ENCODE measurements around the gene FAM89B. TPM values are rescaled to one million over a fixed set of nuclear protein-coding genes. Genes with fewer than 3 reads are reported as not detected.

Gene FAM89B
- polyA plus RNA-seq, 3 donors = 52.2 to 74.9 (median 66.3) TPM

DNA sequence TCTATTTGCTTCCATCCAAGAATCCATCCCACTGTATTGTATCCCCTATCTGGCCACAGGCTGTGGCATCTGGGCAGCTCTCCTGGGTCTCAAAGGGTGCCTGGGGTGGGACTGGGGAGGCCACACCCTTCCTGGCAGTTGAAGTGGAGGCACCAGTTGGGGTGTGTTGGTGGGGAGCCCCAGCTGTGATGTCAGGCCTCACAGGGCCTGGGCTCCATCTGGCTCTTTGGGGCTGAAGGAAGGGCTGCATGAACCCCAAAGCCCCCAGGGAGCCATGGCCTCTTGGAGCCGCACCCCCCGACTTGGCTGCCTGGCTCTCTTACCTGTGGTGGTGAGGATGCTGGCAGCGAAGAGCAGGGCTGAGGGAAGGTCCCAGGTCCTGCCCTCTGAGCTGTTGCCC is 22.8 kb downstream of the FAM89B start:
- H3K27ac ChIP-seq (ENCODE audit: low read depth, low read length) = no peak overlapping the region
- WGBS, 3 donors = 75 to 82% (median 81%) methylated on average over 3 of the region's 3 CpGs

DNA sequence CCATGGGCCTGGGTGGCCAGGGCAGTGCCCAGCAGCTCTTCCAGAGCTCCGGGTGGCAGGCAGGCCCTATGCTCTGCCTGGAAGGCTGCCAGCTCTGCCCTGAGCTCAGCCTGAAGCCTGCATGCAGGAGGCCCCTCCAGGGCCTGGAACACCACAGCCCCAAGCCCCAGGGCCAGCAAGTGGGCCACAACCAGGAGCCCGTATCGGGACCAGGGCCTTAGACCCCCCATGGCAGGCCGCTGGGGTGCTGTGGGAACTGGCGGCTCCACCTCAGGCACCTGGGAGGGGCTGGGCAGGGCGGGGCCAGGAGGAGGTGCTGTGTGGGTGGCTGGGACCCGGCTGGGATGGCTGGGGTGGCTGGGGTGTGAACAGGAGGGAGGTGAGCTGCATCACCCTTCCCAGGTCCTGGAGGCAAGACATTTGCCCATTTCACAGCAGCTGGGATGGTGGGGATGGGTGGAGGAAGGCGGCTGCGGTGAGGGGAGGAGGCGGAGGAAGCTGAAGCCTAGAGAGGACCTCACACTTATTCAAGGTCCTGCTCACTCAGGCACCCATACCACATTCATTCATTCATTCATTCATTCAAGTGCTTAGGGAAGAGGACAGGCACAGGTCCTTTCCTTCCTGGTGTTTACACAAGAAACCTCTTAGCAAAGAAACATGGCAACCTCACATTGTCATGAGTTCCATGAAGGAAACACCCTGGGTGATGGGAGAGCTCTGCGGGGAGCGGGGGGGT is 23.4 kb downstream of the FAM89B start, which contains the start of gene KCNK7:
Gene KCNK7, minus strand, starts transcription at position 258 of the 739 bp plus-strand sequence. Its CDS starts 28 bp downstream, at position 230.
- no peak within 1 kb of the TSS for H3K27ac ChIP-seq (ENCODE audit: low read depth, low read length)
- 70 to 76% (median 71%) methylated on average over 12 of the region's 12 CpGs for WGBS, 3 donors

GRCh38 chr11:65596520-65596919 is 24.2 kb downstream of the FAM89B start:
- 80 to 81% (median 81%) methylated on average over 6 of the region's 6 CpGs for WGBS, 3 donors

DNA sequence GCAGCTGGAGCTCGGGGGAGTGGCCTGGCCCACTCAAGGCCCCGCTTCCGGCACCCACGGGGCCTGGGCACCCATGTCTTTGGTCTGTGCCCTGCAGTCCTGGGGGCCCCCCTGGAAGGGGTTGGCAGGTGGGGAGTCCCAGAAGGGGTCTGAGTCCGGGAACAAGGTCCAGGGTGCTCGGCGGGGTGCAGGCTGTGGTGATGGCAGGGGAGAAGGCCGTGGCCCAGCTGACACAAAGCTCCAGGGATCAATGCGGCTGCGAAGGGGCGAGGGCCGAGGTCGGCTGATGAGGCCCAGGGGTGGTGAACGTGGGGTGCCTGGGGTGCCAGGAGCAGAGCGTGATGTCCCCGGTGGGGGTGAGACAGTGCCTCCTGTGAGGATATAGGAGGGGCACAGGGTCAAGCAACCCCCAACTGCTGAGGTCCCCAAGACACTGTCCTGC is 25.9 kb downstream of the FAM89B start:
- 84 to 94% (median 92%) methylated on average over 15 to 16 of the region's 16 CpGs for WGBS, 3 donors
- no peak overlapping the region for H3K27ac ChIP-seq (ENCODE audit: low read depth, low read length)

More at GRCh38 chr11:65596520-65596919, 24.2 kb downstream of the FAM89B start:
- no peak overlapping the region for H3K27ac ChIP-seq (ENCODE audit: low read depth, low read length)

DNA sequence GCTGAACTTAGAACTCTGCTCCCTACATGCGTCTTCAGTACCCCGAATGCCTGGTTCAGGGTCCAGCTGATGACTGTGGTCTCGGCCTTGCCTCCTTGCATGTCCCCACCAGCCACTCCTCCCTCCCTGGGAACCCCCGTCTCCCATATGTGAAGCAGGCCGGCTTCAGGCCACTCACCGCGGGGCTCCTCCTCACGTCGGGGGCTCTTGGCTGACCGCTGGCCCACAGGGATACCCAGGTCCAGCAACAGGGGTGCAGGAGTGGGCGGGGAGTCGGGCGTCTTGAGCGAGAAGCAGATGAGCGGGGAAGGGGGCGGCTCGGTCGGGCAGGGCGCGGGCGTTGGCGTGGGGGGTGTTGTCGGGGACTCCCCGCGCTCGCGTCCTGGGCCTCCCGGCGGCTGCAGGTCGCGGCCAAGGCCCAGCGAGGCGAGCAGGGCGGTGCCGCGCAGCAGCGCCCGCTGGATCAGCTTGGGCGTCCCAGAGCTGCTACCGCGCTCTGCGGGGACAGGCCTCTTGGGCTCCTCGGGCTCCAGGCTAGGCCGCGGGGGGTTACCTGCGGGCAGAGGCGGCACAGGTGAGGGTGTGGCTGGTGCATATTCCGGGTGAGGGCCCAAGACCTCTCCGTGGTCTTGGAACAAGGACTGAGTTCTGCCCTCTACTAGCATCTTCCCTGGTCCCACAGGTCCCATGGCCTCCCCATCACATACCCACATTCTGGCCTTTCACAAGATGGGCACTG is 27.0 kb downstream of the FAM89B start:
- no peak overlapping the region for H3K27ac ChIP-seq (ENCODE audit: low read depth, low read length)
- WGBS, 3 donors = 87 to 90% (median 88%) methylated on average over 29 to 49 of the region's 49 CpGs

DNA sequence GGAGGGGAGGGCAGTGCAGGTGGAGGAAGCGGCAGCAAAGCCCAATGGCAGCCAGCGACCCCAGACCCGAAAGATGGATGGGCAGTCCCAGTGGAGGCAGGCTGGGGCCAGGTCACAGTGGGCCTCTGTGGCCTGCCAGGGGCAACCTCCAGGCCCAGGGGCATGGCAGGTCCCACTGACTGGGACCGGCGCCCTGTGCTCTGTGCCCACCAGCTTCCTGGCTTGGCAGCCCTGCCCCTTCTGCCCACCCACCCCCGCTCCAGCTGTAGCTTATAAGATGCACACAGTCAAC is 27.6 kb downstream of the FAM89B start:
- 94 to 100% (median 98%) methylated on average over 5 to 6 of the region's 6 CpGs for WGBS, 3 donors
- no peak overlapping the region for H3K27ac ChIP-seq (ENCODE audit: low read depth, low read length)

- WGBS, 3 donors = 94 to 100% (median 98%) methylated on average over 1 of the region's 1 CpG
- H3K27ac ChIP-seq (ENCODE audit: low read depth, low read length) = no peak overlapping the region
These were observed 31.9 kb downstream of the FAM89B start for GRCh38 chr11:65604258-65604657.

DNA sequence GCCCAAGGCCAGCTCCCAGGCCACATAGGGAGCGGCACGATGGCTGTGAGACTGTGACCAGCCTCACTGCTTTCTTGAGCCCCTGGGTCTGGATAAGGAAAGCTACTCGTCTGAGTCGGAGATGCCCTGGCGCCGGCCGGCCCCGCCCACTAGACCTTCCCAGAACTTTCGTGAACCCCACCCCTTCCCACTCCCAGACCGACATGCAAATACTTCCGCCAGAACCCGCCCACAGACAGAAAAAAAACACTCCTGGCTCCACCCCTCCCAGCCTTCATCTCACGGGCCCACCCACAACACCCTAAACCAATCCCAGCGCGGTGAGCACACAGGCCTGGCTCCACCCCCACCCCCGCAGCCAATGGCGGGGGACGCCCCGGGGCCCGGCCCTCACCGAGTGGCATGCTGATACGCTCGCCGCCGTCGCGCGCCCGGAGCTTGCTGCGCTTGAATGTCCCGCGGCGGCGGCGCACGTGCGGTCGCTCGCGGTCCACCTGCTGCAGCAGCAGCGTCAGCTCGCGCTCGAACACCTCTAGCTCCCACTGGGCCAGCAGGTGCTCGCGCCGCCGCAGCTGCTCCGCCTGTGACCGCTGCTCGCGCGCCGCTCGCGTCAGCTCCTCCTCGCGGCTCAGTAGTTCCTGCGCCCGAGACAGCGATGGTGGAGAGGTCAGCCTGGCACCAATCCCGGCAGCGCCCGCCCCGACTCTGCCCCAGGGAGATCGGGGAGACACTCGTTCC is 34.7 kb downstream of the FAM89B start:
- WGBS, 3 donors = 41 to 59% (median 53%) methylated on average over 46 to 67 of the region's 67 CpGs
- H3K27ac ChIP-seq (ENCODE audit: low read depth, low read length) = peak overlapping the region; percentile 56

GRCh38 chr11:65607614-65608426 is 35.5 kb downstream of the FAM89B start:
- H3K27ac ChIP-seq (ENCODE audit: low read depth, low read length) = no peak overlapping the region
- WGBS, 3 donors = 82 to 86% (median 85%) methylated on average over 37 of the region's 37 CpGs

GRCh38 chr11:65609229-65609628 is 36.9 kb downstream of the FAM89B start:
- no peak overlapping the region for H3K27ac ChIP-seq (ENCODE audit: low read depth, low read length)
- 53 to 76% (median 56%) methylated on average over 3 of the region's 3 CpGs for WGBS, 3 donors

DNA sequence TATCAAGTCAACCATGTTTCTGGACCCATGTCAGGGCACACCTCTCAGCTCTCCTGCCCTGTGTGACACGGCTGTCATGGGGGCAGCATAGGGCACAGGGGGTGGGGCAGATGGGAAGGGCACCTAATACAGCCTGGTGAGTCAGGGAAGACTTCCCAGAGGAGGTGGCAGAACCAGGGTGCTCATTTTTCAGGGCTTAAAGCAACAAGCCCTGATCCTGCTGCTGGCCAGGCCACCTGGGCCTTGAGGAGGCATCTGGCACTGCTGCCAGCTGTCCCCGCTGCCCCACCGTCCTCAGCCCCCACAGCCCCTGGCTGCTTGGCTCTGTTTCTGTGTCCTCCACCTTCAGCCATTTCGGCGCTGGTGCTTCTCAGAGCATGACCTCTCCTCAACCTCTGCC is 37.3 kb downstream of the FAM89B start:
- 69 to 81% (median 77%) methylated on average over 5 of the region's 5 CpGs for whole genome bisulfite sequencing, 3 donors
- H3K27ac ChIP-seq (ENCODE audit: low read depth, low read length) = no peak overlapping the region

GRCh38 chr11:65610404-65610803 is 38.1 kb downstream of the FAM89B start:
- no peak overlapping the region for H3K27ac ChIP-seq (ENCODE audit: low read depth, low read length)
- 44 to 61% (median 49%) methylated on average over 6 of the region's 6 CpGs for WGBS, 3 donors

GRCh38 chr11:65611028-65611757 is 38.9 kb downstream of the FAM89B start:
- no peak overlapping the region for H3K27ac ChIP-seq (ENCODE audit: low read depth, low read length)
- 13 to 55% (median 23%) methylated on average over 10 of the region's 10 CpGs for WGBS, 3 donors

DNA sequence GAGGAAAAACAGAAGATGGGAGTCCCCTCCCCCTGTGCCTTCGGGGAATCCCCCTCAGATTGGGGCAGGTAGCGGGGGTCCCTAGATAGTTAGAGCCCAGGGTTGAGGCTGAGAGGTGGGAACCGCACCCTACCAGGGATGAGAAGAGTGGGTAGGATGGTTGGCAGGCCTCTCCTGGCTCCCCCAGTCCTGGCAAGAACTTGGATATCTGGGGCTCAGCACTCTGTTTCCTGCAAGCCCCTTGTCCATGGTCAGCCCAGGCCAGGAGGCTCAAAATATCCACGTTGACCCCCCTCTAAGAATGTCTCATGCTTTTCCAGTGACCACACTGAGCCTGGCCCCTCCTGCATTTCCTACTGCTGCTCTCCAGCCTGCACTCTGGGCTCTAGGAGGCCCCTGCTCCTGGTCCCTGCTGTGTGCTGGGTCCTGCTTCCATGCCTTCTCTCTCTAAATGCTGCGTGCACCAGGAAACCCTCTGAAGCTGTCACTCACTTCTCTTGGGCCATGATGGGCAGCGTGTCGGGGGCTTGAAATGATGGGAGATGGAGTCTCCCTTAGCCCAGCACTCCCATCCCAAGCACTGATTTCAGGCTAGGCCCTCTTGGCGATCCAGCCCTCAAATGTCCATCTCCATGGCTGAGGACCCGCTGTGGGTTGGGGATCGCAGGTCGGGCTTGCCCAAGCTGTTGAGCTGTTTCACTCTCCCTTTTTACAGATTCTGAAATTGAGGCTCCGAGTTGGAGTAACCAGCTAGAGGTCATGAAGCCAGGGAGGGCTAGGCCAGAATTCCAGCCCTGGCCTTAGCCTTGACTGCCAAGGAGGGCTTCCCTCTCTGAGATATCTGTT is 39.6 kb downstream of the FAM89B start:
- H3K27ac ChIP-seq (ENCODE audit: low read depth, low read length) = peak overlapping the region; percentile 34
- WGBS, 3 donors = 42 to 70% (median 55%) methylated on average over 12 of the region's 12 CpGs

- WGBS, 3 donors = 40 to 53% (median 41%) methylated on average over 7 of the region's 7 CpGs
- H3K27ac ChIP-seq (ENCODE audit: low read depth, low read length) = no peak overlapping the region
These were observed 40.4 kb downstream of the FAM89B start for GRCh38 chr11:65612691-65613090.

GRCh38 chr11:65613091-65613928 is 41.0 kb downstream of the FAM89B start:
- peak overlapping the region; percentile 77 for H3K27ac ChIP-seq (ENCODE audit: low read depth, low read length)
- 11 to 18% (median 16%) methylated on average over 40 to 43 of the region's 43 CpGs for WGBS, 3 donors
